Liver (tissue), 3 donors: ENCODE data around the gene PIEZO2.

Source experiments
- FOXA1 ChIP-seq: IDR thresholded peaks from 2 replicates; pipeline ENCODE4 v1.6.1; 2016; ENCODE audit warnings: antibody characterized with exemption
- GABPA ChIP-seq, 2 donors: IDR thresholded peaks in 1 of 2; conservative IDR thresholded peaks in 1 of 2; 2 replicates each; pipeline ENCODE4 v1.6.1; 2016; ENCODE audit warnings: antibody characterized with exemption in 2 of 2, mild to moderate bottlenecking in 1 of 2, moderate library complexity in 1 of 2
- TF ChIP-seq, protein P1 (sequence below): fragments of 150-350 bp; IDR thresholded peaks from 2 replicates; pipeline ENCODE4 v1.5.1; 2017; ENCODE audit warnings: improper control_type of control experiment, low read depth, low read length; ENCODE audit not compliant: missing input control
- donor health status: healthy.
- donor health status: healthy.

DNA sequence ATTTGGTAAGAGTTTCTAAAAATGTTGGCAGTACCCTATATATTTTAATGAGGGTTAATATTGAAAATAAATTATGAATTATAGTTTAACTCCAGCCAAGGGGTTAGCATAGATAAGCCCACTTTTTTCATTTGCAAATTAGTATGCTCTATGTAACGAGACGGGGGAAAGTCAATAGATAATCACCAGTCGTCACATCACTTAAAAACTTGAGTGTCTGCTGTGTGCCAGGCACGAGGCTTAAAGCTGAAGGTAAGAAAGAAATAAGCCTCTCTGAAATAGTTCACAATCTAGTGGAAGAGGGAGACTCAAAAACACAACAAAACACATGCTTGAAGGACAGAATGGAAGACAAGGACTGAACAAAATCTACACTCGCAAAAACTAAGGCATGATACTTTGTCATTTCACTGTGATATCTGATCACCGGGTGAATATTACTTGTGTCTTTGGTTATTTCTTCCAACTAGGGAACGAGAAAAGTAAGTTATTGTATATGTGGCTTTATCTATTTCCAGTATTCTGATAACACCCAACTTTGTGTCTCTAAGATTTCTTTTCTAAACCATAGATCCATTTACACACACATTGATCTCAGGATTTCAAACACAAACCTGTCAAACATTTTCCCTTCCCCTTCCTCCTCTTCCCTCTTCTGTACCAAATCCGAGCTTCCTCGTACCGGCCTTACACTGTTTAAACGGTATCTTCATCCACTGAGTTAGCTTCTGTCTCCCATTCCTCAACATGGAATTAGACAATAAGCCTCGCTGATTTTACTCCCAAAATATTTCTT is 199.1 kb downstream of the PIEZO2 start:
- TF ChIP-seq, protein P1, sequence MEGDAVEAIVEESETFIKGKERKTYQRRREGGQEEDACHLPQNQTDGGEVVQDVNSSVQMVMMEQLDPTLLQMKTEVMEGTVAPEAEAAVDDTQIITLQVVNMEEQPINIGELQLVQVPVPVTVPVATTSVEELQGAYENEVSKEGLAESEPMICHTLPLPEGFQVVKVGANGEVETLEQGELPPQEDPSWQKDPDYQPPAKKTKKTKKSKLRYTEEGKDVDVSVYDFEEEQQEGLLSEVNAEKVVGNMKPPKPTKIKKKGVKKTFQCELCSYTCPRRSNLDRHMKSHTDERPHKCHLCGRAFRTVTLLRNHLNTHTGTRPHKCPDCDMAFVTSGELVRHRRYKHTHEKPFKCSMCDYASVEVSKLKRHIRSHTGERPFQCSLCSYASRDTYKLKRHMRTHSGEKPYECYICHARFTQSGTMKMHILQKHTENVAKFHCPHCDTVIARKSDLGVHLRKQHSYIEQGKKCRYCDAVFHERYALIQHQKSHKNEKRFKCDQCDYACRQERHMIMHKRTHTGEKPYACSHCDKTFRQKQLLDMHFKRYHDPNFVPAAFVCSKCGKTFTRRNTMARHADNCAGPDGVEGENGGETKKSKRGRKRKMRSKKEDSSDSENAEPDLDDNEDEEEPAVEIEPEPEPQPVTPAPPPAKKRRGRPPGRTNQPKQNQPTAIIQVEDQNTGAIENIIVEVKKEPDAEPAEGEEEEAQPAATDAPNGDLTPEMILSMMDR = no peak
- no peak for TF ChIP-seq GABPA (IDR thresholded peaks at IDR 0.05 in 1 of 2, conservative IDR thresholded peaks at IDR 0.05 in 1 of 2)
- TF ChIP-seq FOXA1 = no peak
